NCI-H128 (cell line): ENCODE results near the gene PCP4.

Source experiments
- DNase-seq: peaks from one replicate; lab custom pipeline; 2025; ENCODE audit not compliant: unreplicated experiment; lab: John Stamatoyannopoulos, UW

The PCP4 gene

GRCh38 chr21:39867198-39867650, at the start of gene PCP4:
PCP4 (plus strand) TSS chr21:39867438; CDS start chr21:39867502, 64 bp downstream.
- peak; percentile 78 for DNase-seq

- DNase-seq = no peak
Observed at GRCh38 chr21:39818557-39818956, 48.7 kb upstream of the PCP4 start.

- no peak for DNase-seq
Observed at GRCh38 chr21:39822042-39822441, 45.2 kb upstream of the PCP4 start.

- no peak for DNase-seq
Observed at GRCh38 chr21:39825250-39825649, 42.0 kb upstream of the PCP4 start.

GRCh38 chr21:39834543-39834942, 32.7 kb upstream of the PCP4 start:
- DNase-seq = no peak

GRCh38 chr21:39837861-39838359, 29.3 kb upstream of the PCP4 start:
- no peak for DNase-seq

- no peak for DNase-seq
Observed at GRCh38 chr21:39840373-39841097, 26.7 kb upstream of the PCP4 start.

GRCh38 chr21:39842741-39843459, 24.3 kb upstream of the PCP4 start:
- DNase-seq = no peak

GRCh38 chr21:39843483-39843882, 23.8 kb upstream of the PCP4 start:
- no peak for DNase-seq

- no peak for DNase-seq
Observed at GRCh38 chr21:39843916-39844315, 23.3 kb upstream of the PCP4 start.

- no peak for DNase-seq
Observed at GRCh38 chr21:39845571-39846130, 21.6 kb upstream of the PCP4 start.

- no peak for DNase-seq
Observed at GRCh38 chr21:39847877-39848276, 19.4 kb upstream of the PCP4 start.

- no peak for DNase-seq
Observed at GRCh38 chr21:39849014-39849655, 18.1 kb upstream of the PCP4 start.

GRCh38 chr21:39850333-39850732, 16.9 kb upstream of the PCP4 start:
- no peak for DNase-seq

- DNase-seq = no peak
Observed at GRCh38 chr21:39851002-39851618, 16.1 kb upstream of the PCP4 start.

GRCh38 chr21:39852021-39852721, 15.1 kb upstream of the PCP4 start:
- no peak for DNase-seq

GRCh38 chr21:39852726-39853500, 14.3 kb upstream of the PCP4 start:
- no peak for DNase-seq

- DNase-seq = no peak
Observed at GRCh38 chr21:39854572-39854971, 12.7 kb upstream of the PCP4 start.

- no peak for DNase-seq
Observed at GRCh38 chr21:39855595-39855994, 11.6 kb upstream of the PCP4 start.

- no peak for DNase-seq
Observed at GRCh38 chr21:39860600-39860999, 6.6 kb upstream of the PCP4 start.
